SK-N-MC (cell line): ENCODE results near the gene NPR2.

ENCODE experiments used
- DNase-seq: peaks from one replicate; pipeline ENCODE4 v3.0.0-alpha.2; 2011; ENCODE audit warnings: low read depth, low spot score
- H3K27ac ChIP-seq: fragments of 200-600 bp; sonication (generic); 2 replicates; pipeline ENCODE4 v1.5.1; 2016; ENCODE audit warnings: mixed run types
- H3K36me3 ChIP-seq: fragments of 200-600 bp; sonication (generic); 2 replicates; pipeline ENCODE4 v1.6.1; 2017; ENCODE audit warnings: antibody characterized with exemption, low read length, mixed read lengths; ENCODE audit not compliant: insufficient read depth
- H3K4me3 ChIP-seq: fragments of 200-600 bp; sonication (generic); 2 replicates; pipeline ENCODE4 v1.5.1; 2016
- H3K9ac ChIP-seq: fragments of 200-600 bp; sonication (generic); 2 replicates; pipeline ENCODE4 v1.8.0; 2017; ENCODE audit warnings: mixed run types, mixed read lengths; ENCODE audit not compliant: insufficient read length
- H3K9me3 ChIP-seq: fragments of 200-600 bp; sonication (generic); 2 replicates; pipeline ENCODE4 v1.6.1; 2017; ENCODE audit warnings: low read depth, mild to moderate bottlenecking, antibody characterized with exemption, low read length, moderate library complexity, mixed read lengths
- EZH2 ChIP-seq: fragments of 200-600 bp; sonication (generic); IDR thresholded peaks from one replicate; pipeline ENCODE4 v1.6.1; 2017; ENCODE audit warnings: antibody characterized with exemption
- FOXP2 ChIP-seq: optimal IDR thresholded peaks from 2 replicates; pipeline ENCODE3; 2011; ENCODE audit warnings: mild to moderate bottlenecking, moderate library complexity; ENCODE audit not compliant: insufficient read depth; ENCODE audit errors: extremely low read length, control extremely low read depth
- POLR2AphosphoS5 ChIP-seq: IDR thresholded peaks from 2 replicates; pipeline ENCODE4 v1.6.1; 2012; ENCODE audit warnings: mild to moderate bottlenecking, low read depth, low read length, borderline replicate concordance

The NPR2 gene

DNA sequence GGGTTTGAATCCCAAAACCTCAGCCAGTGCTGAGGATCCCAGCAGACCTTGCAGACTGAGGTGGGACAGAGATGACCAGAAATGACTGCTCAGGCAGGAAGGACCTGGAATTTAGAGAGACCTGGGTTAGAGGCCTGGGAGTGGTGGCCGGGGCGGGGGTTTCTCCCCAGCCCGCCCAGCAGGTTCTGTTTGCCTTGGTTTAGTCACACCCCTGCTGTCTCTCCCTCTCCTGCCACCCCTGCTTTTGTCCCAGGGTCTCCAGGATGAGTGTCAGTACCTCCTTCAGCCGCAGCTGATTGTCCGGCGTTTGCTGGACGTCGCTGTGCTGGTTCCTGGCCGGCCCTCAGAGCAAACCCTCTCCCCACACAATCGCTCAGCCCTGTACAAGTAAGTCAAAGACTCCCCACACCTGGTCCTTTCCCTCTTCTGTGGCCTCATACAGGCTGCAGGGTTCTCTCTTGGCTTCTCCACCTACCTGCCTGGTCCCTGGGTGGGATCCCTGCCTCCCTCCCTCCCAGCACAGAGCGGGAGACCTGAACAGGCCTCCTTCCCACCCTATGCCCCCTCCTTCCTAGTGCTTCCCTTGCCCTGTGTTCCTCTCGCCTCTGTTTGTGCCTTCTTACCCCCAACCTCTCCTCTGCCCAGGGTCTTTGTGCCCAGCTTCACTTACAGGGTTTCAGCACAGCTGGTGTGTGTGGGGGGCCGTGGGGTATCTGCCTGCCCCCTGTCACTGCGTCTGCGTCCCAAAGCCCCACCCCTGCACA lies 49.7 kb downstream of the NPR2 start:
- Histone ChIP-seq H3K9ac (no peak overlapping the region), H3K9me3 (no peaks in the 10 kb centered on the region)

DNA sequence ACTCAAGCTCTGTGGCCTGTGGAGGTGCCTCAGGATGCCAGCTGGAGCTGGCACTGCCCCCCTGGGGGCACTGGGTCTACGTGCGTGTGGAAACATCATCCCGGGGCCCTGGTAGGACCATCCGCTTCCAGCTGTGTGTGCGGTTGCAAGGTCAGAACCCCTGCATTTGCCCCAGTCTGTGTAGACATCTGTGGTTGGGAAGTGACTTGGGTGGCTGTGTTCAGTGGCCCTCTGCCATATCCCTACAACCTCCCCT lies 50.2 kb downstream of the NPR2 start:
- Histone ChIP-seq H3K4me3 (no peak overlapping the region), H3K27ac (no peak overlapping the region), H3K9ac (no peak overlapping the region), H3K9me3 (no peaks in the 10 kb centered on the region), H3K36me3 (no peaks in the 10 kb centered on the region)
- TF ChIP-seq EZH2 (no peak), POLR2AphosphoS5 (no peak), FOXP2 (no peak)
- DNase-seq, result no peak

More for the DNA sequence above, 49.7 kb downstream of the NPR2 start:
- TF ChIP-seq EZH2, result no peak
- TF ChIP-seq FOXP2, result no peak
- TF ChIP-seq POLR2AphosphoS5, result no peak
- DNase-seq, result no peak
- H3K27ac ChIP-seq, result no peak overlapping the region
- no peak overlapping the region for H3K4me3 ChIP-seq
- no peaks in the 10 kb centered on the region for H3K36me3 ChIP-seq

DNA sequence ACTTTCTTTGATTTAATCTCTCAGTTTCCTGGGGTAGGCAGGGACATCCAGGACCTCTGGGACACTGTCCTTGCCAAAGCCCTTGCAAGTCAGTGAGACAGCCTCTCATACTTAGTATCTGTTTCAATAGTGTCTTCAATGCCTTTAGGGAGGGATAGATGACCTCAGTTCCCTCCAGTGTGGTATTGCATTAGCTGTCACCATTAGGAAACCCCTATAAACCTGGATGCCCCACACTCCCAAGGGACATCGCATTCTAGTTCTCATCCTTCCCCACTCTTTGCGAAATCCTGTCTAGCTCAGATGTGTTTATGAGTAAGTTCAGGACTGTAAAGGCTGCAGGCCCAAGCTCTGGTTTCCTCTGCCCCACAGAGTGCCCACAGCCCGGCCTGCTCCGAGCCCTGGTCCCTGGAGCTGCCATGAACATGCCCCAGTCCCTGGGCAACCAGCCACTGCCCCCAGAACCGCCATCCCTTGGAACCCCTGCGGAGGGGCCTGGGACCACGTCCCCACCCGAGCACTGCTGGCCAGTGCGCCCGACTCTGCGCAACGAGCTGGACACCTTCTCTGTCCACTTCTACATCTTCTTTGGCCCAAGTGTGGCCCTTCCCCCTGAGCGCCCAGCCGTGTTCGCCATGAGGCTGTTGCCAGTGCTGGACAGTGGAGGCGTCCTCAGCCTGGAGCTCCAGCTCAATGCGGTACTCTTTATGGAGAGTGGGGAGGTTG lies 50.8 kb downstream of the NPR2 start:
- no peak for TF ChIP-seq FOXP2
- no peak for TF ChIP-seq POLR2AphosphoS5
- no peak for TF ChIP-seq EZH2
- Histone ChIP-seq H3K4me3 (no peak overlapping the region), H3K36me3 (no peaks in the 10 kb centered on the region), H3K9ac (no peak overlapping the region), H3K9me3 (no peaks in the 10 kb centered on the region), H3K27ac (no peak overlapping the region)
- no peak for DNase-seq

DNA sequence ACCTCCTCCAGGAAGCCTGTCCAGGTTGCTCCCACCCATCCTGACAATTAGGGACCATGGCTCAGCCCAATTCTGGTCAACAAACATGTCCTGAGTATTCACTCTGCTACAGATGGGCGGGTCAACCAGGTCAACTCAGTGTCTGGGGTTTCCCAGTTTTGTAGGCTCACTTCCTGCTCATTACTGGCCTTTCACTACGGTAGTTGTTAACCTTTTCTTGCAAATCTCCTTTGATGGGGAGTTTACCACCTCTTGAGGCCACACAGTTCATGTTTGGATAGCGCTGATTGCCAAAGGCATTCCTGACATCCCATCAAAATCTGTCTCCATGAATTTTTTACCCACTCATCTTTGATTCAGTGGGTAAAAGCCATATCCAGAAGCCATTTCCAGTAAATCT lies 51.4 kb downstream of the NPR2 start:
- no peaks in the 10 kb centered on the region for H3K36me3 ChIP-seq
- DNase-seq, result no peak
- H3K4me3 ChIP-seq, result no peak overlapping the region
- H3K9me3 ChIP-seq, result no peaks in the 10 kb centered on the region
- no peak overlapping the region for H3K27ac ChIP-seq
- no peak for TF ChIP-seq POLR2AphosphoS5
- no peak for TF ChIP-seq EZH2
- TF ChIP-seq FOXP2, result no peak
- H3K9ac ChIP-seq, result no peak overlapping the region

DNA sequence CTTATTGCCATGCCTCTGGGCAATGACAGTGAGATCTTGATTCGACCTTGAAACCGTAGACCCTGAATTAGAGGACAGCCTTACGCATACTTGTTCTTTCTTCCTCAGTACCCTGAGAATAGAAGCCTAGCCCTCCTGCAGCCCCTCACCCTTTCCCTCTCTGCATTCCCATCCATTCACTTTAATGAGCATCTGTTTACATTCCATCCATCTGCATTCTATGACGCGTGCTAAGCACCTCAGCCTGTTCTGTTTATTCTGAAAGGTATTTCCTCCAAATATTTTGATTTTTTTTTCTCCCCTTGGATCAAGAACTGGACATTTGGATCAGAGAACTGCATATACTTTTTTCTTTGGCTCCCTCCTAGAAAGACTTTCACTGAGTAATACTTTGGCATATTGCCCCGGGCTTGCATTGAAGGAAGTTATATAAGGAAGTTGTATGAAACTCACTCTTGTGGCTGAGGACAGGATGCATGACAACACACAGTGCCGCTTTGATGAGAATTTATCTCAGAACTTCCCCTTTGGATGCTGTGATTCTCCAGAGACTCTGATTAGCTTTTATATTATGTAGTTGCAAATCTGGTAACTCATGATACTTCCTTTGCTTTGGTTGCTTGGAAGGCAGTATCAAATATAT lies 53.4 kb downstream of the NPR2 start:
- no peak for TF ChIP-seq POLR2AphosphoS5
- no peak for TF ChIP-seq FOXP2
- TF ChIP-seq EZH2, result no peak
- Histone ChIP-seq H3K36me3 (no peaks in the 10 kb centered on the region), H3K4me3 (no peak overlapping the region), H3K9me3 (no peaks in the 10 kb centered on the region), H3K27ac (no peak overlapping the region), H3K9ac (no peak overlapping the region)
- peak; percentile 24 for DNase-seq

DNA sequence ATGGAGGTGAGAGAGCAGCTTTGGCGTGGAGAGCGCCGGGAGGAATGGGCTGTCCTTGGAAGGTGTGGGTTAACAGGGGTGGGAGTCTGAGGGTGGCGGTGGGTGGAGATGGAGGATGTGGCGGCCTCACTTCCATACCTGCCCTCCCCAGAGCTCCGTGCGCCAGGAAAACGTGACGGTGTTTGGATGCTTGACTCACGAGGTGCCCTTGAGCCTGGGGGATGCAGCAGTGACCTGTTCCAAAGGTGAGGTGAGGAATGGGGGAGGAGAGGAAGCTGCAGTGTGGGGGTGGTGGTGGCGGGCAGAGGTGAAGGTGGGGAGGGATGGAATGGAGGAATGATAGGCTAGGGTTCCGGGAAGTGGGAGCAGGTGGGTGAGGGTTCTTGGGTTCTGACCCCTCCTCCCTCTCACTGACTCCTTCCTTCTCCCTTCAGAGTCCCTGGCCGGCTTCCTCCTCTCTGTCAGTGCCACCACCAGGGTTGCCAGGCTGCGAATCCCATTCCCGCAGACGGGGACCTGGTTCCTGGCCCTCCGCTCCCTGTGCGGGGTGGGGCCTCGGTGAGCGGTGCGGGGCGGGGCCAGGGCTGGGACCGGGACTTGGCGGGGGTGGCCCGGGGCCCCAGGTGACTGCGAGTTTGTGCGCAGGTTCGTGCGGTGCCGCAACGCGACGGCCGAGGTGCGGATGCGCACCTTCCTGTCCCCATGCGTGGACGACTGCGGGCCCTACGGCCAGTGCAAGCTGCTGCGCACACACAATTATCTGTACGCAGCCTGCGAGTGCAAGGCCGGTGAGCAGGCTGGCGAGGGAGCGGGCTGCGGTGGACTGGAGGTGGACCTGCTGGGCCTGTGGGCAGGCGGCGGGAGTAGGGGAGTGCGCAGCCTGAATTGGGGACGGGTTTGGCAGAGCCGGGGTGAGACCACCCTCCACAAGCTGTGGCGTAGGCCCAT lies 54.7 kb downstream of the NPR2 start:
- DNase-seq, result no peak
- no peaks in the 10 kb centered on the region for H3K9me3 ChIP-seq
- H3K4me3 ChIP-seq, result no peak overlapping the region
- H3K27ac ChIP-seq, result no peak overlapping the region
- no peaks in the 10 kb centered on the region for H3K36me3 ChIP-seq
- TF ChIP-seq POLR2AphosphoS5, result no peak
- no peak for TF ChIP-seq FOXP2
- TF ChIP-seq EZH2, result no peak
- H3K9ac ChIP-seq, result no peak overlapping the region

DNA sequence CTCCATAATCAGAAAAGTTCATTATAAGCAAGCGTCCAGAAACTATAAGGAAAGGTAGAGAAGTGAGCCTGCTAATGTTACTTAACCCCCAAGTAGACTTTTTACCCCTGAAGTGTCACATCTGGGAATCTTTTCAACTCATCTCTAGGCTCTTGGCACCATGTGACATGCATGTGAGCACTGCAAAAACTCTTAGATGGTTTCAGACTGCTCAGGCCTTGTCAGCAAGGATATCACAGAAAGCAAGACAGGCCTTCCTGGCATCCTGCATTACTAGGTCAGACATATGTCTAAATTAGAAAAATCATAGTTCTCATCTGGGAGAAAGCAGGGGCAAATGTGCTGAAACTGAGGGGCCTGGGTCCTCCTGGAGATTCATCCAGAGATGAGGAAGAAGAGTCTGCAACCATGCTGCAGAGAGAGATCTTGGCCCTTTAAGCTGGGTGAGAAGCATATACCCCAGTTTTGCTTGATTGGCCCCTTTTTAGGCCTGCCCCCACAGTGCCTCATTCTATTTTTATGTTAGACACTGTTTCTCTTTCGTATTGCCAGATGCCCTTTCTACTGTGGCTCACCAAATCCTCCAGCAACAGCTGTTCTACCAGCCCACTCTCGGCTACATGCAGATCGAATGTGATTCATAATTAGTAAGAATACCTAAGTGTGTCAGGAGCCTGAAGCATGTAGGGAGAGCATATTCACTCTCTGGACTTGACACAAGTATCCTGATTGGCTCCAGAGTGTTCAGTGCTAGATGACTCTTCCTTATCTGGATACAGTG lies 56.6 kb downstream of the NPR2 start:
- no peak for TF ChIP-seq EZH2
- no peak for TF ChIP-seq POLR2AphosphoS5
- no peak for TF ChIP-seq FOXP2
- Histone ChIP-seq H3K4me3 (no peak overlapping the region), H3K9me3 (no peaks in the 10 kb centered on the region), H3K9ac (no peak overlapping the region), H3K27ac (no peak overlapping the region), H3K36me3 (no peaks in the 10 kb centered on the region)
- DNase-seq, result no peak
